ENCODE results near the gene RILPL1.
"Not testable (repeated sequence)": the region's sequence is repeated elsewhere in the genome, so short reads cannot be mapped to it uniquely, and the experiment has no call there.

RILPL1 gene

GRCh38 chr12:123524378-123524777 is 9.1 kb downstream of the RILPL1 start:
- TF ChIP-seq ZFX (IDR thresholded peaks at IDR 0.05; ENCODE audit: borderline replicate concordance) (no peak), CTCF (IDR thresholded peaks at IDR 0.05) (no peak)
- H3K27ac ChIP-seq, result no peak overlapping the region

- no peak overlapping the region for H3K27ac ChIP-seq
- no peak for TF ChIP-seq CTCF (IDR thresholded peaks at IDR 0.05)
- no peak for TF ChIP-seq ZFX (IDR thresholded peaks at IDR 0.05; ENCODE audit: borderline replicate concordance)
These were observed 10.0 kb downstream of the RILPL1 start for GRCh38 chr12:123523518-123523917.

GRCh38 chr12:123522164-123522563 is 11.4 kb downstream of the RILPL1 start:
- no peak overlapping the region for H3K27ac ChIP-seq
- no peak for TF ChIP-seq CTCF (IDR thresholded peaks at IDR 0.05)
- TF ChIP-seq ZFX (IDR thresholded peaks at IDR 0.05; ENCODE audit: borderline replicate concordance), result no peak

GRCh38 chr12:123520567-123521474 is 12.7 kb downstream of the RILPL1 start:
- TF ChIP-seq ZFX (IDR thresholded peaks at IDR 0.05; ENCODE audit: borderline replicate concordance), result no peak
- no peak for TF ChIP-seq CTCF (IDR thresholded peaks at IDR 0.05)
- no peak overlapping the region for H3K27ac ChIP-seq

GRCh38 chr12:123519141-123520001 is 14.1 kb downstream of the RILPL1 start:
- TF ChIP-seq CTCF (IDR thresholded peaks at IDR 0.05) (no peak), ZFX (IDR thresholded peaks at IDR 0.05; ENCODE audit: borderline replicate concordance) (no peak)
- no peak overlapping the region for H3K27ac ChIP-seq

- H3K27ac ChIP-seq, result no peak overlapping the region
- TF ChIP-seq CTCF (IDR thresholded peaks at IDR 0.05) (no peak), ZFX (IDR thresholded peaks at IDR 0.05; ENCODE audit: borderline replicate concordance) (no peak)
These were observed 17.2 kb downstream of the RILPL1 start for GRCh38 chr12:123516216-123516780.

- H3K27ac ChIP-seq, result not testable (repeated sequence)
These were observed 18.8 kb downstream of the RILPL1 start for GRCh38 chr12:123514582-123515221.
